ENCODE data around the gene RSPO1.

RSPO1 gene

GRCh38 chr1:37656026-37656425 is 21.3 kb upstream of the RSPO1 start:
- DNase-seq: no peak

- DNase-seq: no peak
Measured at GRCh38 chr1:37655274-37655673, 20.6 kb upstream of the RSPO1 start.

GRCh38 chr1:37653906-37654305 is 19.2 kb upstream of the RSPO1 start:
- no peak for DNase-seq

- no peak for DNase-seq
Measured at GRCh38 chr1:37652976-37653375, 18.3 kb upstream of the RSPO1 start.

- no peak for DNase-seq
Measured at GRCh38 chr1:37651803-37652202, 17.1 kb upstream of the RSPO1 start.

- no peak for DNase-seq
Measured at GRCh38 chr1:37650721-37651120, 16.0 kb upstream of the RSPO1 start.

GRCh38 chr1:37650173-37650572 is 15.5 kb upstream of the RSPO1 start:
- no peak for DNase-seq

- DNase-seq: no peak
Measured at GRCh38 chr1:37647281-37647680, 12.6 kb upstream of the RSPO1 start.

- no peak for DNase-seq
Measured at GRCh38 chr1:37641059-37641458, 6.4 kb upstream of the RSPO1 start.

GRCh38 chr1:37636435-37636834 is 1.7 kb upstream of the RSPO1 start:
- DNase-seq: no peak

GRCh38 chr1:37634992-37635902 is 555 bp upstream of the RSPO1 start:
- DNase-seq: no peak

GRCh38 chr1:37633938-37634243 is 801 bp downstream of the RSPO1 start:
- no peak for DNase-seq

GRCh38 chr1:37633040-37633937 is 1.4 kb downstream of the RSPO1 start:
- DNase-seq: no peak

- no peak for DNase-seq
Measured at GRCh38 chr1:37631036-37631435, 3.7 kb downstream of the RSPO1 start.

- DNase-seq: no peak
Measured at GRCh38 chr1:37630426-37631028, 4.2 kb downstream of the RSPO1 start.

GRCh38 chr1:37629726-37630425 is 4.8 kb downstream of the RSPO1 start:
- DNase-seq: no peak

GRCh38 chr1:37629008-37629407 is 5.7 kb downstream of the RSPO1 start:
- DNase-seq: no peak

- DNase-seq: no peak
Measured at GRCh38 chr1:37628026-37628556, 6.6 kb downstream of the RSPO1 start.

GRCh38 chr1:37622131-37622530 is 12.6 kb downstream of the RSPO1 start:
- DNase-seq: no peak

GRCh38 chr1:37621326-37621870 is 13.3 kb downstream of the RSPO1 start:
- DNase-seq: no peak

GRCh38 chr1:37620707-37621106 is 14.0 kb downstream of the RSPO1 start:
- no peak for DNase-seq

GRCh38 chr1:37616330-37616729 is 18.4 kb downstream of the RSPO1 start:
- no peak for DNase-seq

Data from stimulated activated CD4-positive, alpha-beta T cell treated with anti-CD3 and anti-CD28 coated beads, Interleukin-2, amount 100 ng/mL, for 48 hours (primary cell).